GM12878 (cell line): Measurements from ENCODE around the gene GLG1. TPM values are rescaled to one million over a fixed set of nuclear protein-coding genes. Genes with fewer than 3 reads are reported as not detected.

ENCODE experiments used
- ATAC-seq: fragments of 200-7000 bp; cut with Tn5 transposase; 3 replicates; pipeline ENCODE4 v1.9.1; 2020; ENCODE audit warnings: mild to moderate bottlenecking, moderate library complexity
- BruUV-seq: library from RNA; stranded (reverse); fragments of 400-500 nt; replicated peaks from 2 replicates; lab custom pipeline; 2021; lab: Mats Ljungman, UMichigan
- CTCF ChIA-PET: fragments of 300-600 bp; sonication (Branson Sonifier 250); formaldehyde crosslinking; extraction: SDS; loops from one replicate; lab custom pipeline; 2021; ENCODE audit warnings: inconsistent platforms; lab: Yijun Ruan, JAX
- POLR2A ChIA-PET: fragments of 350-600 bp; formaldehyde crosslinking; extraction: SDS; loops from one replicate; lab custom pipeline; 2021; ENCODE audit warnings: inconsistent platforms; lab: Charles Lee
- RAD21 ChIA-PET: fragments of 300-600 bp; sonication (Branson Sonifier 250); formaldehyde crosslinking; loops from one replicate; lab custom pipeline; 2023; ENCODE audit warnings: antibody characterized with exemption; ENCODE audit not compliant: unreplicated experiment; lab: Charles Lee
- SMC1A ChIA-PET: fragments of 300-600 bp; sonication (Branson Sonifier 250); formaldehyde crosslinking; loops from one replicate; lab custom pipeline; 2023; ENCODE audit not compliant: unreplicated experiment, uncharacterized antibody; lab: Charles Lee
- DNase-seq: peaks from one replicate; pipeline ENCODE4 v3.0.0-alpha.2; 2011; ENCODE audit warnings: low read depth, low spot score
- FAIRE-seq: peaks from 3 replicates; lab custom pipeline; 2011; peaks lifted over from hg19 to GRCh38; lab: Jason Lieb, UNC
- H2AFZ ChIP-seq: 2 replicates; pipeline ENCODE4 v1.6.0; 2011; ENCODE audit warnings: low read depth, low read length, control low read depth; ENCODE audit not compliant: control insufficient read depth
- H3K27ac ChIP-seq: 2 replicates; pipeline ENCODE4 v1.5.1; 2011; ENCODE audit warnings: control low read depth; ENCODE audit not compliant: control insufficient read depth, insufficient read depth
- H3K27me3 ChIP-seq, 2 experiments: replicated peaks in 1 of 2; 2 replicates each; pipeline versions ENCODE4 v1.6.0 to v1.6.1; 2011; ENCODE audit warnings: low read length in 1 of 2; ENCODE audit not compliant: control insufficient read depth in 2 of 2, insufficient read depth in 2 of 2
- H3K36me3 ChIP-seq, 2 experiments: 2 replicates each; pipeline ENCODE4 v1.5.1; 2011; ENCODE audit warnings: low read length in 1 of 2; ENCODE audit not compliant: control insufficient read depth in 2 of 2, insufficient read depth in 2 of 2
- H3K4me1 ChIP-seq: 2 replicates; pipeline ENCODE4 v1.6.1; 2011; ENCODE audit warnings: mild to moderate bottlenecking, low read length, moderate library complexity, mixed read lengths; ENCODE audit not compliant: control insufficient read depth, insufficient read depth
- H3K4me2 ChIP-seq: 2 replicates; pipeline ENCODE4 v1.6.0; 2011; ENCODE audit warnings: control low read depth; ENCODE audit not compliant: control insufficient read depth, insufficient read depth
- H3K4me3 ChIP-seq: fragments of 200-600 bp; sonication (generic); 2 replicates; pipeline ENCODE4 v1.5.1; 2016
- H3K79me2 ChIP-seq: 2 replicates; pipeline ENCODE4 v1.6.0; 2011; ENCODE audit warnings: low read length; ENCODE audit not compliant: control insufficient read depth, insufficient read depth
- H3K9ac ChIP-seq: 2 replicates; pipeline ENCODE4 v1.8.0; 2011; ENCODE audit warnings: low read length, control low read depth, mixed read lengths; ENCODE audit not compliant: control insufficient read depth, insufficient read depth
- H3K9me3 ChIP-seq: replicated peaks from 3 replicates; pipeline ENCODE4 v1.5.1; 2011; ENCODE audit warnings: mild to moderate bottlenecking, low read length; ENCODE audit not compliant: control insufficient read depth, insufficient read depth
- H4K20me1 ChIP-seq: 2 replicates; pipeline ENCODE4 v1.6.0; 2011; ENCODE audit not compliant: control insufficient read depth, insufficient read depth
- FOXK2 ChIP-seq: fragments of 450-650 bp; IDR thresholded peaks from 2 replicates; pipeline ENCODE4 v1.6.1; 2017; ENCODE audit warnings: mild to moderate bottlenecking, moderate library complexity
- POLR2AphosphoS2 ChIP-seq: IDR thresholded peaks from 2 replicates; pipeline ENCODE4 v1.6.1; 2011; ENCODE audit warnings: low read depth, mild to moderate bottlenecking, low read length, improper control_type of control experiment, moderate library complexity
- RELB ChIP-seq: fragments of 450-650 bp; IDR thresholded peaks from 2 replicates; pipeline ENCODE4 v1.6.1; 2017; ENCODE audit warnings: low read depth, mild to moderate bottlenecking, moderate library complexity
- REST ChIP-seq: IDR thresholded peaks from 2 replicates; pipeline ENCODE4 v1.6.1; 2012; ENCODE audit warnings: mild to moderate bottlenecking, low read depth, low read length
- ZBTB40 ChIP-seq: fragments of 450-650 bp; IDR thresholded peaks from 2 replicates; pipeline ENCODE4 v1.6.1; 2016; ENCODE audit warnings: mild to moderate bottlenecking, moderate library complexity, borderline replicate concordance
- WGBS: methylation state at CpG from one replicate; pipeline ENCODE4 v1.1.6; 2016; ENCODE audit warnings: low lambda C conversion rate; ENCODE audit not compliant: insufficient replicate concordance, insufficient coverage; ENCODE audit errors: missing lambda C conversion rate; 5-methylcytosine and 5-hydroxymethylcytosine counted together
- in situ Hi-C: fragments of 300-500 bp; cut with MboI; formaldehyde crosslinking; loops from 9 replicates; pipeline ENCODE4 v1.14.3; 2018; ENCODE audit warnings: mixed read lengths
- intact Hi-C: fragments of 100-400 bp; cut with micrococcal nuclease; formaldehyde crosslinking; loops from one replicate; pipeline ENCODE4 v1.14.2; 2022; ENCODE audit not compliant: unreplicated experiment
- polyA plus RNA-seq, 11 experiments: library from polyadenylated mRNA; depleted of rRNA in 4 of 11; unstranded in 6 of 11; stranded (reverse) in 5 of 11; fragments of >200 nt; fragmentation: Nextera tagmentation in 4 of 11; fragmentation: Illumina TruSeq in 1 of 11; extraction: Ambion mirVana in 4 of 11; extraction: Trizol in 1 of 11; gene quantifications; 1 replicate in 1 of 11; 2 replicates in 10 of 11; pipeline versions ENCODE4 v1.2.1 to v1.2.3, GENCODE V29; 2011 to 2016; ENCODE audit warnings: inconsistent platforms in 2 of 11, missing spikeins in 2 of 11, low read depth in 1 of 11
- total RNA-seq, 4 experiments: library from RNA; depleted of rRNA in 3 of 4; stranded (reverse); fragments of >200 nt in 3 of 4; fragmentation: Illumina TruSeq in 1 of 4; extraction: Trizol in 1 of 4; gene quantifications; 2 replicates each; pipeline versions ENCODE4 v1.2.1 to v1.2.3, GENCODE V29; 2013 to 2021

The GLG1 gene
- total and polyA plus RNA-seq, 10 of the 15 experiments (the other 5 are each of a cell fraction or from before 2014, with no cell fraction given) = 7.6 to 49.4 (median 28.2) TPM

- no peak for TF ChIP-seq REST
- TF ChIP-seq POLR2AphosphoS2 = no peak
- TF ChIP-seq FOXK2 = no peak
Observed at GRCh38 chr16:74607962-74608356, 1.0 kb upstream of the GLG1 start (continued).

- ChIA-PET SMC1A (interaction anchor here (0.6 to 2.9 kb wide), 9 partner anchors 10 to 876 kb away, joined by 3 to 21 read pairs (median 3); no protein-coding TSS in a partner anchor), CTCF (interaction anchor here (1.0 to 1.7 kb wide), 3 partner anchors 15 to 46 kb away, joined by 4 to 6 read pairs (median 4); no protein-coding TSS in a partner anchor), RAD21 (interaction anchor here (0.7 to 1.2 kb wide), 4 partner anchors 18 to 92 kb away, joined by 3 to 4 read pairs (median 3); no protein-coding TSS in a partner anchor), POLR2A (interaction anchor here (0.6 to 2.2 kb wide), 9 partner anchors 9 to 309 kb away, joined by 3 to 8 read pairs (median 3); no protein-coding TSS in a partner anchor)
- no peaks in the 10 kb centered on the region for H3K27me3 ChIP-seq
- in situ Hi-C loops = no loop called here
- no peaks in the 10 kb centered on the region for H3K36me3 ChIP-seq
- peak overlapping the region; percentile 94 for H3K9ac ChIP-seq
- ATAC-seq = peak; percentile 25
- no peak for DNase-seq
- H3K4me2 ChIP-seq = peak overlapping the region; percentile 98
- 24% methylated on average over 14 of the region's 14 CpGs for WGBS
- intact Hi-C loops = loop anchor here (10.0 kb wide), 1 partner anchor 113 kb away; no protein-coding TSS in a partner anchor
- BruUV-seq = TSS peak; percentile 87
- peak overlapping the region; percentile 83 for H3K27ac ChIP-seq
- peak overlapping the region; percentile 99 for H2AFZ ChIP-seq
- H3K4me3 ChIP-seq = peak overlapping the region; percentile 93
- H3K9me3 ChIP-seq = no peaks in the 10 kb centered on the region
- no peaks in the 10 kb centered on the region for H3K4me1 ChIP-seq
- H4K20me1 ChIP-seq = no peaks in the 10 kb centered on the region; the same call in 1 of the 2 replicates
- no peak for FAIRE-seq
- H3K79me2 ChIP-seq = peaks cover 42% of the 10 kb centered on the region
- TF ChIP-seq REST (no peak), RELB (0 out of 2 replicates have a peak, but pooled peaks have one; percentile 5), ZBTB40 (peak; percentile 99)
Observed at GRCh38 chr16:74607310-74607961, 522 bp upstream of the GLG1 start.
